Stimulated activated naive CD8-positive, alpha-beta T cell treated with anti-CD3 and anti-CD28 coated beads, Interleukin-15, Interleukin-2, amounts not matched to agents 100 U/mL and 50 U/mL, for 24 hours (primary cell): ENCODE results near the gene A3GALT2.

ENCODE experiments used
- ATAC-seq: fragments of 150-1000 bp; cut with Tn5 transposase; one replicate; pipeline ENCODE4 v1.10.0; 2021
- DNase-seq: peaks from one replicate; pipeline ENCODE4 v3.0.0; 2021

A3GALT2 gene

GRCh38 chr1:33271666-33272505, 49.0 kb downstream of the A3GALT2 start:
- ATAC-seq (no peak), DNase-seq (no peak)

DNA sequence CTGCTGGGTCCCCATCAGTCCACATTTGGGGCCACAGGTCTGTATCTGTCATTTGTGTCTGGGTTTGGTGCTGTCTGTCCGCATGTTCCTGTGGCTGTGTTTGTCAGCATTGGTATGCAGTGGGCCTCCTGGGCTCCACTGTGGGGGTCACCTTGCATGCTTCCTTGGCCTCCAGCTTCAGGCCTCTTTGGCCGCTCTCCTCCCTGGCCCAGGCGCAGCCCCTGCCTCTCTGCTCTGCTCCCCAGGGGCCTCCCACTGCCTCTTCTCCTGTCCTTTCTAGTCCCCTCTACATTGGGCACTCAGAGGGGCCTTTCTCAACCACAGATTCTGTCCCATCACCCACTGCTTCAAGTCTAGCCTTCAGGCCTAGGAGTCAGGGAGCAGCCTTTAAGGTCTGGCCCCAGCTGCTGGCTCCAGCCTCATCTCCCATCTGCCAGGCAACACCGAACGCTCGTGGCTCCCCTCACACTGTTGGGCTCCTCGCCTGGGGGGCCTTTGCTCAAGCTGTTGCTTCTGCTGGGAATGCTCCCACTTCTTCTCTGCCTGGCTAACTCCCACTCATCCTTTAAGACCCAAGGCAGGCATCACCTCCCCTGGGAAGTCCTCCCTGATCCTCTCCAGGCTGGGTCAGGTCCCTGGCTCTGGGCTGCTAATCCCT, 50.0 kb downstream of the A3GALT2 start:
- no peak for DNase-seq

DNA sequence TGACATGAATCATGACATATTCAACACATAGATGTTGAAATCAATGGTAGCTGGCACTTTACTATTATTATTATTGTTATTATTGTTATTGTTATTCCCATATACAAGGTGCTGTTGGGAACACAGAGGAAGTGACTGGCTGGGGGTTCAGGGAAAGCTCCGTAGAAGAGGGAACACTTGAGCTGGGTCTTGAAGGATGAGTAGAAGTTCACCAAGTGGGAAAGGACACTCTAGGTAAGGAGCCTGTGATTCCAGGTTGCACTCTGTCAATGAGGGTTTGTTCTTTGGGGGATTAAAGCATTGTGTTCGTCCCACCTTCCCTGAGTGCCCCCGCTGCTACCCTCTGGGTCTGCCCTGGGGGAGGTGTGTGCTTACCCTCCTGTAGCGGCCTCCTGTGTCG, 50.5 kb downstream of the A3GALT2 start:
- ATAC-seq (no peak), DNase-seq (no peak)

More for the DNA sequence above, 50.0 kb downstream of the A3GALT2 start:
- ATAC-seq = no peak

- no peak for ATAC-seq
- no peak for DNase-seq
These were observed 51.3 kb downstream of the A3GALT2 start for GRCh38 chr1:33269621-33270020.

DNA sequence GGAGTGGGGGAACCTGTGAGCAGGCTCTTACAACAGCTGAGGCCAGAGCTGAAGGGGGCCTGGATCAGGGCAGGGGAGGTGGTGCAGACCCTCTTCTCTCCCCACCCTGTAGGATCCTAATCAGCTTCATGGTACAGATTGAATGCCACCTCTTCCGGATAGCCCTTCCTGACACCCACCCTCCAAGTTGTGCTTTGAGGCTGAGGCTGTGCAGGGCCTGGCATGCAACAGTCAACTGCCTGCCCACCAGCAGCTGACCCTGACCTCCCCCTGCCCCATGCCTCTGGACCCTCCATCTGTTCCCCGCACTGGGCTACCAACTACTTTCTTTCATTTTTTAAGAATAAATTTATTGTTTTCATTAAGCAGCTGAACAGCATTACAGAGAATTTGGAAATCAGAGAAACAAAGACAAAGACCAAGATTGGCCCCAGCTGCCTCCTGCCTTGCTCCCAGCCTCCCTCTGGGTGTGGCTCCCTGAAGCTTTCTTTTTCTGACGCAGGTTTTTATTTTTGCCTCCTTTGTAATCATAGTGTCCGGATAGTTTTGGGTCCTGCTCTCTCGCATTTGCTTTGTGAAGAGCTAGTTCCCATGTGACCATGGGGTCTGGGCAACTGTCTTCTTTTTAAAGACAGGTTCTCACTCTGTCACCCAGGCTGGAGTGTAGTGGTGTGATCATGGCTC, 51.8 kb downstream of the A3GALT2 start:
- DNase-seq = no peak
- ATAC-seq = no peak

DNA sequence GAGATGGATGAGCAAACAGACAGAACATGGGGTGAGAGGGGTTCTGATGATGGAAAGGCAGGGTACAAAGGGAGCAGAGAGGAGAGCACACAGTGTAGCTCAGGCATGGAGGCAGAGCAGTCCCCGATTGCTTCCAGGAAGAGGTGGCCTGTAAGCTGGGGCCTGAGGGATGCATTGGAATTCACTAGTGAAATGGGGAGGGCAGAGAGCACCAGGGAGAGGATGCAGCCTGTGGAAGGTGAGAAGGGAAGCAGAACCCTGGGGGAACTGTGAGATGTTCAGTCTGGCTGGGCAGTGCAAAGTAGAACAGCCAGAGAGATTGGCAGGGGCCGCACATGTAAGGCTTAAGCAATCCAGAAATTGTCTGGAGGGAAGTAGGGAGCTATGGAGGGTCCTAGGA, 52.4 kb downstream of the A3GALT2 start:
- DNase-seq (no peak), ATAC-seq (no peak)

DNA sequence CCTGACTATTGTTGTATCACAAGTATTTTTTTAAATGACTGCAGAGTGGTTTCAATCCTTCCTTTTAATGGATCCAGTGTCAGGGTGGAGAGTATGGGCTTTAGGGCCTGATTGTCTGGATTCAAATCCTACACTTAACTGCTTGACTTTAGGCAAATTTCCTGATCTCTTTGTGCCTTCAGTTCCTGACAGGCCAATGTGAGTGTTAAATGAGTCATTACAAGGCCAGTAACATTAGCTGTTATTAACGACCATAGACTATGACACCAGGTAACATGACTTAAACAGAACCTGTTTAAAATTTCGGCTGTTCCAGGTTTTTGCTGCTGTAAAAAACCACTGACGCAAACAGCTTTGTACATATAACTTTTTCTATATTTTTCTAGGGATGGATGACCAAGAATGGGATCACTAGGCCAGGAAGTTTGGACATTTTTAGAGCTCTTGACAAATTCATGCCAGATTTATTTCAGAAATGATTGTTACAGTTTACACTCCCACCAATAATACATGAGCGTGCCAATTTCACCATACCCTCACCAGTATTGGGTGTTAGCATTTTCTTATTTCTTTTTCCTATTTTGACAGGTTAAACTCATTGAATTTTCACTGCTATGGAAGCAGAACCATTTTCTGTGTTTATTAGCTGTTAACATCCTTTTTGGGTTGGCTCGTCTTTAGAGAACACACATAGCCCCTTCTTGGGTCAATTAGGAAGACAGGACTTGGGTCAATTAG, 53.3 kb downstream of the A3GALT2 start:
- ATAC-seq (no peak), DNase-seq (no peak)

- ATAC-seq (no peak), DNase-seq (no peak)
These were observed 54.1 kb downstream of the A3GALT2 start for GRCh38 chr1:33266766-33267165.

DNA sequence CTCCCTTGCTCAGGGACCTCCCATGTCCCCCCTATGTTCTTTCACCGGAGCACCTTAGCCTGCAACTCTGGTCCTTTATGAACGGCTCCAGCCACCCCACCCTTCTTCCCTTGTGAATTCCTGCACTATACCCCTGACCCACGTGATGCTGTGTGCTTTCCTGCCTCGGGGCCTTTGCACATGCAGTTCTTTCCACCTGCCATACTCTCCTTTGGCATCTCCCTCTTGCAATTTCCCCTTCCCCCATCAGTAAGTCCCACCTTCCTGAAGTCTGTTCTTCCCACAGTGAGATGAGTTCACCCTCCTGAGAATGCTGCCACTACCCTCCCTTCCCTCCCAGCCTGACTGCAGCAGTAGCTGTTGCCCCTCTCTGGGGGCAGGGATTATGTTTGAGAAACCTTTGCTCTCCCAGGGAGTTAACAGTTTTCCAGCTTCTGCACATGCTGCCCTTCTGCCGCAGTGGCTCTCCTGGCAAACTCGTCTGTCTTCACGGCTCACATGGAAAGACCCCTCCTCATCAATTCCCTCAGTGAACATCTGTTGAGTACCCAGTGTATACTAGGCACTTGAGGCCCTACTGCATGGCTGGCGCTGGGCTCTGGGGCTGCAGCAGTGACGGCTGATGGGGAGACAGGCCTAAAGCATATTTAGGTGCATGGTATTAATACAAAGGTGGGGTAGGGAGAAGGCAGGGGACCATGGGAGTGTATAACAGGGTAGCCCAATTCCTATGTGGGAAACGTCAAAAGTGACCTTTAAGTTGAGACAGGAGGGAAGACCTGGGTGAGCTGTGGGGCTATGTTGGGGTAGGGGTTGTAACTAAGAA, 54.9 kb downstream of the A3GALT2 start:
- DNase-seq (no peak), ATAC-seq (no peak)

DNA sequence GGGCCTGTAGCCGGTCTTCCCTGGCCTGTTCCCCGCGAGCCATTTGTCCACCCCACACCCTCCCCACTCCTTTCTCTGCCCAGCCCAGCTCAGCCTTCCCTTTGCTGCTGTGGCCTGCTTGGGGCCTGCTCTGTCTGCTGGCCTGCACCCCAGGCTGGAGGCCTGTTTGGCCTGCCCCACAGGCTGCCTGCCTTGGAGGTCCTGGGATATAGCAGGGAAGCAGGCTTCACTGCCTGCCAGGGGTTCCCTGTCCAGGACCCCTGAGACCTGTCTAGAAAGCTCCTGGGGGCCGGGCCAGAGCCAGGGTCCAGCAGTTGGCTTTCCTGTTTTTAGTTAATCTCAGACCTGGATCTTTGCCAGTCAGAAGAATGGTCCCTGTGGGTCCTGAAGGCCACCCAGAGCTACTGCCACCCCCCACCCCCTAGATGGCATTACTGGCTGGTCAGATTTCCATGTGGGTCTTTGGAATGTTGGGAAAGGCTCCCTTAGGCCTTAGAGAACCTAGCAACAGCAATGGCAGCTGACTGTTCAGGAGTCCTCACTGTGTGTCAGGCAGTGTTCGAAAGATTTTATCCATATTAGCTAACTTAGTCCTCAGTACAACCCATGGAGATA, 56.9 kb downstream of the A3GALT2 start:
- no peak for ATAC-seq

GRCh38 chr1:33261344-33261743, 59.6 kb downstream of the A3GALT2 start:
- ATAC-seq (no peak), DNase-seq (no peak)

More for the DNA sequence above, 56.9 kb downstream of the A3GALT2 start:
- DNase-seq = no peak

DNA sequence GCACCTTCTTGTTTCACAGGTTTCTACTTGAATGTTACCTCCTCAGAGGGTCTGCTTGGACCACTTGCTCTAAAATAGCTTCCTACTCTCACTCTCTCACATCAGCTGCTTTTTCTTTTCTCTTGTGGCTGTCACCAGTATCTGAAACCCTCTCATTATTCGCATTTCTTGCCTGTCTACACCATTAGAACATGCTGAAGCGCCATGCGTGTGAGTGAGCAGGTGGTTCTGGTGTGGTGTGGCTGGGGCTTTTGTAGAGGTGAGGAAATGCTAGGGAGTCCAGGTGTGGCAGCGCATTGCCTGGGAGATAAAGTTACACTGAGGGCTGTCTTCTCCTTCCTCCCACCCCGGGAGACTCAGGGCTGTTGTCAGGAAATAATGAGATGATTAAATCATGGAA, 60.5 kb downstream of the A3GALT2 start:
- no peak for ATAC-seq
- no peak for DNase-seq

DNA sequence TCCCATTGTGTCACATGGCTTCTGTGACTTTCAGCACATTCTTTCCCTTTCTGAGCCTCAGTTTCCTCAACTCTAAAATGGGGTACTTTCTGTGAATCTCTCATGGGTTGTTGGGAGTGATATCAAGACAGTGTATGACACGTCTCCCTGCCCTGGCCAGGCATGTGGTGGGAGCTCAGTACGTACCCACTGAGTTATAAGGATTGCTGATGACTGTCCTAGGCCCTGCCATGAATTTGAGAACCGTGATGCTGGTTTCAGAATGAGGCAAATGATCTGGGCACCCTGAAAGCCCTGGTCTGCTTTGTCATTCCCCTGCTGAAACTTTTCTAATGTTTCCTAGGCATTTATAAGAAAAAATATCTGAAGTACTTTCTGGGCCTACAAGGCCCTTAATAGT, 61.0 kb downstream of the A3GALT2 start:
- no peak for DNase-seq
- ATAC-seq = no peak

DNA sequence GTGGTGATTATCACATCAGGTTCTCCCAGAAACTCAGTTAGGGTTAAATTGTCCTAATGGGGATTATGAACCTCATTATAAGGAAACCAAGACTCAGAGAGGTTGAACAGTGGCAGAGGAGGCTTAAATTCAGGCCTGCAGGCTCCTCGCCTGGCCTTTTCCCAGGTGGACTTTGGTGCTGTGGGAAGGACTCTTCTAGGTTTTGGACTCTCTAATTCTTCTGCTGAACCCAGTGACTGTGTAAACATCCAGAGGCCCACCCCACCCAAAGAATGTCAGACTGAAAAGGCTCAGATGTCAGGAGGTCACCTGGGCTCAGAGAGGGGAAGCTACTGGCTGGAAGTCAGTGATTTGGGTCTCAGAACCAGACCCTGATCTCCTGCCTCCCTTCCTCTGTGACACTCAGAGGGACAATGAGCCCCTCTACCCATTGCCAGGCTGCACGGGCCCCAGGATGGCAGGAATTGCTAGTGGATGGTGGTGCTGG, 62.1 kb downstream of the A3GALT2 start:
- no peak for ATAC-seq
- DNase-seq = no peak

DNA sequence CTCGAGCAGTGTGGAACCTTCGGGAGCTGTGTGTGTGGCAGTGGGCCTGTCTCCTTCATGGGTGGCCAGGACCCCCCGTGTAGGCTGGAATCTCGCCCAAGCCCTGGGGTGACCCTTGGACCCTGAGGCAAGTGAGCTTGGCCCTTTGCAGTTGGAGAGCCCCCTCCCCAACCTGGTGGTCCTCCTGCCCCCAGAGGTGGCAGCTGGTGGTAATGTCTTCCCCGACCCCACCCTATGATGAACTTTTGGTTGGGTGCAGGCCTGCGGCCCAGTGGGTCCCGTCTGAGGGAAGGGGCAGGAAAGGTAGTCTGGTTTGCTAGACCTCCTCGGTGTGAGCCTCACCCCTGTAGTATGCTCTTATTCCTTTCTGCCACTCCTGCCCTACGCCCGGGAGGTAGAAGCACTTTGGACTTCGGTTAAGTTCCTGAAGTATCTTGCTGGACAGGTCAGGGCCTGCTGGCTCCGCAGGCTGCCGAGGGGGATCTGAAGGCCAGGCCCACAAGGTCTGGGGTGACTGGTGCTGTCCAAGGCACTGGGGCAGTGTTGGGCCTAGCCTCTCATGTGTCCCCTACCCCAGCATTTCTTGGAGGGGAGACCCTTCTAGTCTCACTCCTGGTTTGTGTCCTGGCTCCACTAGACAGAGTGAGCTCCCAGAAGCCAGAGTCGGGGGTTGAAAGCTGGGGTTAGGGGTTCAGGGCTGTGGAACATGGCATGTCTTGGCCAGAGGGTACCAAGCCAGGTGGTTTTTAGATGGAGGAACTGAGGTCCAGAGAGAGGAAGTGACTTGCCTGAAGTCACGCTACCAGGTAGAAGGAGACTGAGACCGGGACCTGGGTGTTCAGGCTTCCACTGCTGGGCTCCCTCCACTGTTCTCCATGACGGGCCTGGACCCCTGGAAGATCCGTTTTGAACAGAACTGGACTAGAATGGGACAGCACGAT, 62.9 kb downstream of the A3GALT2 start:
- DNase-seq = no peak
- ATAC-seq = no peak

DNA sequence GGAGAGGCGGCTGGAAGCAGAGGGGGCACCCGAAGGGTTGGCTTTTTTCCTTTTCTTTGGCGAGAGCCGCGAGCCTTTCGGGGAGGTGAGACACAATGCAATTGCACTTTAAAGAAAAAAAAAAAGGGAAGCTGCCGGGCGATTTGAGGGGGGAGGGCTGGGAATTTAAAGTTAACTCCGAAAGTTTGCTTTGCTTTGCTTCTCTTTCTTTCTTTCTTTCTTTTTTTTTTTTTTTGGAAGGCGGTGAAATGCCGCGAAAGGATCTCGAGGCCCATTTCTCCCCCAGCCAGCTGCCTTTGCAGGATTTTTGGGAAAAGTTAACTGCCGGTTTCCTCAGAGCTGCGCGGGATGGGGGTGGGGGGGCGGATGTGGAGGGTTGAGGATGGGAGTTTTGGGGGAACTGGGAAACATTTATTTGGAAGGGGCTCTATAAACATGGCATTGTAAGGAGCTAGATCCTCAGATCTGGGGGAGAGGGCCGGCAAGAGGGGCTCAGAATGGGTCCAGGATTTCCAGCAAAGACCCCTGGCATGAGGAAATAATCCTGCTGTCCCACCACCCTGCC, 63.6 kb downstream of the A3GALT2 start:
- no peak for DNase-seq
- ATAC-seq = no peak
